Skeletal muscle tissue (tissue), 4 donors: Measurements from ENCODE around the gene TGFBR3. TPM values are rescaled to one million over a fixed set of nuclear protein-coding genes. Genes with fewer than 3 reads are reported as not detected.
A peak's percentile ranks its signal among the peaks of the same experiment; 100 is the strongest.

Source experiments
- H3K27ac ChIP-seq: one replicate; pipeline ENCODE4 v1.7.0; 2013; ENCODE audit warnings: mild to moderate bottlenecking, low read depth, low read length, inconsistent platforms
- H3K27me3 ChIP-seq, 3 donors: one replicate each; pipeline ENCODE4 v1.7.0; 2013; ENCODE audit warnings: low read length in 3 of 3; ENCODE audit not compliant: control insufficient read depth in 3 of 3, insufficient read depth in 3 of 3
- H3K36me3 ChIP-seq, 3 donors: one replicate each; pipeline ENCODE4 v1.7.0; 2013; ENCODE audit warnings: low read length in 3 of 3; ENCODE audit not compliant: control insufficient read depth in 3 of 3, insufficient read depth in 3 of 3
- H3K4me1 ChIP-seq, 3 donors: one replicate each; pipeline ENCODE4 v1.7.0; 2013; ENCODE audit warnings: low read length in 3 of 3, mild to moderate bottlenecking in 3 of 3; ENCODE audit not compliant: control insufficient read depth in 3 of 3, insufficient read depth in 3 of 3
- H3K4me3 ChIP-seq, 3 donors: one replicate each; pipeline ENCODE4 v1.7.0; 2013; ENCODE audit warnings: low read length in 3 of 3
- H3K9ac ChIP-seq, 3 donors: one replicate each; pipeline ENCODE4 v1.7.0; 2013; ENCODE audit warnings: low read length in 3 of 3, mild to moderate bottlenecking in 3 of 3, moderate library complexity in 2 of 3, low read depth in 1 of 3
- H3K9me3 ChIP-seq, 3 donors: one replicate each; pipeline ENCODE4 v1.7.0; 2013; ENCODE audit warnings: low read length in 3 of 3; ENCODE audit not compliant: control insufficient read depth in 3 of 3
- total RNA-seq: library from RNA; depleted of rRNA; stranded (reverse); fragments of >200 nt; gene quantifications from one replicate; pipeline ENCODE4 v1.2.3, GENCODE V29; 2014
- donor health status: Osteomylitis.

The TGFBR3 gene
- total RNA-seq, 1 donor from 2014 or later = 54.3 TPM

DNA sequence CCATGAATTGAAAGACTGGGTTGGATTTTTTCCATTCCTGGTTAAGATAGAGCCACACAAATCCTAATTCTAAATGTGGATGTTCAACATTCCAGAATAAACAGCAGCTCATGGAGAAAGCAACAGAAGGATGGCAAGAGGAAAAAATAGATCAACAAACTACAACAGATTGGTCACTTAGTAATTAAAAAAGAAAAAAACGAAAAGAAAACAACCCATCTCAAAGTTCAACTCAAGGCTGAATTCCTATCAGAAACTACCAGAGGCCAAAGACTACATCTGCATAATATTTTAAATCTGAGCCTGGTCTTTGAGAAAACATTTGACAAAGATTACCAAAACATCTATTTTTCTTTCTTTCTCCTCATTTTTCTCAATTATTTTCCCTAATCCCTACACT, 69.9 kb downstream of the TGFBR3 start:
- H3K4me3 ChIP-seq = no peak overlapping the region
- H3K27ac ChIP-seq = peak overlapping the region; percentile 44
- H3K9ac ChIP-seq = no peak overlapping the region
- no peaks in the 10 kb centered on the region for H3K9me3 ChIP-seq
- peaks cover 19 to 35% (median 30%) of the 10 kb centered on the region in 3 donors for H3K4me1 ChIP-seq
- H3K36me3 ChIP-seq = no peaks in the 10 kb centered on the region
- H3K27me3 ChIP-seq = no peaks in the 10 kb centered on the region

DNA sequence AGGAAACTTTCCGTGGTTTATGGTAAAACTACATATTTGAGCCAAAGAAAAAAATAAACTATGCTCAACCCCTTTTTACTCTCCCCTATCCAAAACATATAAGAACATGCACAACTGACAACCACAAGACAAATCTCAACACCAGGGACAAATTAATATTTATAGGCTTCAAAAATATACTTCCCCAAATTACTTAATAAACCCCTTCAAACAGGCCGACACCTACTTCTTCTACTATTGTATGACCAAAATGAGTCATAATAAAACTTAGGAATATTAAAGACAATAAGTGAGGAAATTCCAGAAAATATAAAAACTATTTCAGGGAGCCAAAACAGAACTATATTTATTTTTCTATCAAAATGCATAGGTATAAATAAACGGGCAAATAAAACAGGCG, 71.5 kb downstream of the TGFBR3 start:
- peaks cover 14 to 28% (median 22%) of the 10 kb centered on the region in 3 donors for H3K4me1 ChIP-seq
- no peaks in the 10 kb centered on the region for H3K27me3 ChIP-seq
- no peak overlapping the region for H3K4me3 ChIP-seq
- H3K9ac ChIP-seq = no peak overlapping the region
- H3K36me3 ChIP-seq = no peaks in the 10 kb centered on the region
- H3K27ac ChIP-seq = no peak overlapping the region
- H3K9me3 ChIP-seq = no peaks in the 10 kb centered on the region

GRCh38 chr1:91813813-91814212, 72.1 kb downstream of the TGFBR3 start:
- no peaks in the 10 kb centered on the region for H3K36me3 ChIP-seq
- no peak overlapping the region for H3K9ac ChIP-seq
- H3K9me3 ChIP-seq = no peaks in the 10 kb centered on the region
- no peak overlapping the region for H3K4me3 ChIP-seq
- no peak overlapping the region for H3K27ac ChIP-seq
- no peaks in the 10 kb centered on the region for H3K27me3 ChIP-seq
- peaks cover 9 to 22% (median 16%) of the 10 kb centered on the region in 3 donors for H3K4me1 ChIP-seq

DNA sequence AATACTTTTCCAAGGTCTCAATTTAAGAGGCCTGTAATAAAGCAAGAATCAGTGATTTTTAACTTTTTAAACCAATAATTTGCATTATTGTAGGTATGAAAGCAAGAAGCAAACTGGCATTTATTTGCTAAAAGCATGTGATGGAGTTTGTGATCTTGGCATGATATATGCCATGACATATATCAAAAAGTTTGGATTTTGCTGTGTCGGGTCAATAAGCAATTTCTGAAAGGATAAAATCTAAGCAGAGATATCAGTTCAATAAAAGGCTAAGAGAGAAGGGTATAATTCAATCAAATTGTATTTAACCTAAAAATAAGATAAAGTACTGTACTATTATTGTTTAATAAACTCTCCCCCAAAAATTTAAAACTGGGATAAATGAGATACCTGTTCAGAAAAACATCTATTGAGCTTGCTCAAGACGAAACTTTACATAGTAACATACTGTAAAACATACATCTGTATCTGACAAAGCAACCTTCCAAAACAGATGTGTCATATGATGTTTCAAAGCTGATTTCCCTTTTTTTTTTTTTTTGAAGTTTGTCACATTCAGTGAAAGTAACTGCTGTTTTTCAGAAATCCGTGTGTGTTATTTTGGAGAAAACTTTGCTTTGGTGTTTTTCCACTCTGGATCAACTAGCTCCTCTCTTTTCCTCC, 74.5 kb downstream of the TGFBR3 start:
- peaks cover 7 to 18% (median 17%) of the 10 kb centered on the region in 3 donors for H3K4me1 ChIP-seq
- H3K9ac ChIP-seq = no peak overlapping the region
- no peaks in the 10 kb centered on the region for H3K27me3 ChIP-seq

GRCh38 chr1:91809317-91809716, 76.6 kb downstream of the TGFBR3 start:
- H3K9ac ChIP-seq = no peak overlapping the region
- H3K27me3 ChIP-seq = no peaks in the 10 kb centered on the region
- no peak overlapping the region for H3K4me3 ChIP-seq
- no peak overlapping the region for H3K27ac ChIP-seq
- H3K36me3 ChIP-seq = no peaks in the 10 kb centered on the region
- peaks cover 15 to 34% (median 32%) of the 10 kb centered on the region in 3 donors for H3K4me1 ChIP-seq
- H3K9me3 ChIP-seq = no peaks in the 10 kb centered on the region

More for the DNA sequence above, 74.5 kb downstream of the TGFBR3 start:
- Histone ChIP-seq H3K27ac (no peak overlapping the region), H3K36me3 (no peaks in the 10 kb centered on the region), H3K4me3 (no peak overlapping the region), H3K9me3 (no peaks in the 10 kb centered on the region)

GRCh38 chr1:91807921-91808620, 77.9 kb downstream of the TGFBR3 start:
- H3K36me3 ChIP-seq = no peaks in the 10 kb centered on the region
- no peak overlapping the region for H3K4me3 ChIP-seq
- H3K27me3 ChIP-seq = no peaks in the 10 kb centered on the region
- no peaks in the 10 kb centered on the region for H3K9me3 ChIP-seq
- H3K9ac ChIP-seq = no peak overlapping the region
- H3K27ac ChIP-seq = no peak overlapping the region
- peaks cover 22 to 46% (median 43%) of the 10 kb centered on the region in 3 donors for H3K4me1 ChIP-seq

- Histone ChIP-seq H3K27me3 (no peaks in the 10 kb centered on the region), H3K27ac (no peak overlapping the region), H3K9me3 (no peaks in the 10 kb centered on the region), H3K9ac (no peak overlapping the region), H3K4me1 (peaks cover 23 to 50% (median 44%) of the 10 kb centered on the region in 3 donors), H3K36me3 (no peaks in the 10 kb centered on the region), H3K4me3 (no peak overlapping the region)
Measured at GRCh38 chr1:91806769-91807700, 78.9 kb downstream of the TGFBR3 start.

DNA sequence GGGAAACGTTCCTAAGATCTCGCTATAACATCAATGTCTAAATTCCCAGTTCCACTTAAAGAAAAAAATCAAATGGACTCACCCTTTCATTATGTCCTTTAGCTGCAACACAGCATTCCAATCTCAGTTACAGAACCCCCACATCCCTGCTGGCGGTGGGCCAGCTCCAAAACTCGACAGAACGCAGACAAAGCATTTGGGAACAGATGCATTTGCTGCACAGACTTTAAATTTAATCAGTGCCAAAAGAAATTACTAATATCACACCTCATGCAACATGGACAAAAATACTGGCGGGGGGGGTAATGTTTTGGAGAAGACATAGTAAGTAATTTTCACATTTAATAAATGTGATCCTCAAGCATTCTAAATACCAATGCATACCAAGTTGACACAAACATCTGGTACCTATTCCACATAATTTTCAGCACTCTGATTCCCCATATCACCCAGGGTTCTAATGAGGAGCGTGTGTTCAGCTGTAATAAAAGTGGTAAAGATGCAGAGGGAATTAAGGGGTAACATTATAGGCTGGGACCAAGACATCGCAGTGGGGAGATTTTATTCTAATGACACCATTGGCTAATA, 79.7 kb downstream of the TGFBR3 start:
- Histone ChIP-seq H3K4me1 (peaks cover 23 to 50% (median 42%) of the 10 kb centered on the region in 3 donors), H3K4me3 (no peak overlapping the region), H3K27ac (no peak overlapping the region)

DNA sequence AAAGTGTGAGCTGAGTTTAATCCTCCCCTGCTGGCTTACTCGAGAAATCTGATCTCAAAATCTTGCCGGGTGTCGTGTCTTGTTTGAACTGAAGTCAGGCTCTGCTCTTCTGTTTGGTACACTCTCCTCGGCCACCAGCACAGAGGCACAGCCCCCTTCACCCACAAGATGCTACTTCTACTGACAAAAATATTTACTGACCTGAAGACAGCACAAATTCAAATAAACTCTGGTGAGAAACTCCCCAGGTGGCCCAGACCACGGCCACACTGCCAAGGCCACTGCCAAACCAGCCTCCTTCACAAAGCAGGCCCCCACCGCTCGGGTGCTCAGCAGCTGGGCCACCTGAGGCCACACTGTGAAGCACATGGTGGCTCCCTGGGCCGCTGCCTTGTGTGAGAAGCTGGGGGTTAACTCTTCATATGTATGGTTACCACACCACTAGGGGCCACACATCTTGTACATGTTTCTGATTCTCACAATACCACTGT, 80.6 kb downstream of the TGFBR3 start:
- Histone ChIP-seq H3K9ac (no peak overlapping the region), H3K27me3 (no peaks in the 10 kb centered on the region), H3K27ac (peak overlapping the region; percentile 17), H3K9me3 (no peaks in the 10 kb centered on the region), H3K4me3 (no peak overlapping the region), H3K36me3 (no peaks in the 10 kb centered on the region), H3K4me1 (peaks cover 23 to 50% (median 42%) of the 10 kb centered on the region in 3 donors)

More for the DNA sequence above, 79.7 kb downstream of the TGFBR3 start:
- Histone ChIP-seq H3K9me3 (no peaks in the 10 kb centered on the region), H3K9ac (no peak overlapping the region), H3K36me3 (no peaks in the 10 kb centered on the region), H3K27me3 (no peaks in the 10 kb centered on the region)
